Liver (tissue), 9 donors: ENCODE data around the gene FBXL4. TPM values are rescaled to one million over a fixed set of nuclear protein-coding genes. Genes with fewer than 3 reads are reported as not detected.

Source experiments
- DNase-seq: peaks from one replicate; pipeline ENCODE4 v3.0.0-alpha.2; 2017; ENCODE audit warnings: low spot score
- H3K27ac ChIP-seq, 2 donors: one replicate each; pipeline ENCODE4 v1.7.0; 2013; ENCODE audit warnings: inconsistent platforms in 2 of 2, low read length in 2 of 2, control low read depth in 1 of 2, low read depth in 1 of 2, mild to moderate bottlenecking in 1 of 2
- H3K27me3 ChIP-seq, 4 donors: one replicate each; pipeline versions ENCODE4 v1.6.1 to v1.7.0; 2013; ENCODE audit warnings: low read length in 3 of 4, inconsistent platforms in 1 of 4, mild to moderate bottlenecking in 1 of 4, moderate library complexity in 1 of 4; ENCODE audit not compliant: control insufficient read depth in 4 of 4, insufficient read depth in 4 of 4
- H3K36me3 ChIP-seq, 4 donors: one replicate each; pipeline versions ENCODE4 v1.6.1 to v1.7.0; 2013; ENCODE audit warnings: low read length in 3 of 4, mild to moderate bottlenecking in 3 of 4, low read depth in 1 of 4, moderate library complexity in 1 of 4; ENCODE audit not compliant: control insufficient read depth in 4 of 4, insufficient read depth in 3 of 4
- H3K4me1 ChIP-seq, 4 donors: one replicate each; pipeline versions ENCODE4 v1.6.1 to v1.7.0; 2013; ENCODE audit warnings: low read length in 3 of 4, mild to moderate bottlenecking in 3 of 4, moderate library complexity in 1 of 4; ENCODE audit not compliant: control insufficient read depth in 4 of 4, insufficient read depth in 4 of 4
- H3K4me3 ChIP-seq, 3 donors: one replicate each; pipeline versions ENCODE4 v1.6.1 to v1.7.0; 2013; ENCODE audit warnings: low read length in 3 of 3, control low read depth in 1 of 3, low read depth in 1 of 3, mild to moderate bottlenecking in 1 of 3
- H3K9ac ChIP-seq, 2 donors: one replicate each; pipeline ENCODE4 v1.7.0; 2013; ENCODE audit warnings: low read length in 2 of 2, mild to moderate bottlenecking in 2 of 2, moderate library complexity in 2 of 2, control low read depth in 1 of 2, low read depth in 1 of 2
- H3K9me3 ChIP-seq, 4 donors: one replicate each; pipeline versions ENCODE4 v1.6.1 to v1.7.0; 2013; ENCODE audit warnings: low read length in 3 of 4; ENCODE audit not compliant: control insufficient read depth in 4 of 4
- ATF3 ChIP-seq: IDR thresholded peaks from 2 replicates; pipeline ENCODE4 v1.6.1; 2016; ENCODE audit warnings: antibody characterized with exemption
- CTCF ChIP-seq: fragments of 150-350 bp; IDR thresholded peaks from 2 replicates; pipeline ENCODE4 v1.5.1; 2017; ENCODE audit warnings: improper control_type of control experiment, low read depth, low read length; ENCODE audit not compliant: missing input control
- EGR1 ChIP-seq, 2 donors: IDR thresholded peaks; 2 replicates each; pipeline ENCODE4 v1.6.1; 2016 to 2018; ENCODE audit warnings: antibody characterized with exemption in 2 of 2, low read depth in 2 of 2
- FOXA2 ChIP-seq: IDR thresholded peaks from 2 replicates; pipeline ENCODE4 v1.6.1; 2016; ENCODE audit warnings: antibody characterized with exemption
- GABPA ChIP-seq, 2 donors: IDR thresholded peaks in 1 of 2; conservative IDR thresholded peaks in 1 of 2; 2 replicates each; pipeline ENCODE4 v1.6.1; 2016; ENCODE audit warnings: antibody characterized with exemption in 2 of 2, mild to moderate bottlenecking in 1 of 2, moderate library complexity in 1 of 2
- HNF4A ChIP-seq, 2 donors: conservative IDR thresholded peaks; 2 replicates each; pipeline ENCODE4 v1.6.1; 2016; ENCODE audit warnings: antibody characterized with exemption in 2 of 2, mild to moderate bottlenecking in 2 of 2
- HNF4G ChIP-seq: IDR thresholded peaks from 2 replicates; pipeline ENCODE4 v1.6.1; 2016; ENCODE audit warnings: antibody characterized with exemption
- JUND ChIP-seq, 2 donors: IDR thresholded peaks; 2 replicates each; pipeline ENCODE4 v1.6.1; 2016; ENCODE audit warnings: antibody characterized with exemption in 2 of 2
- NR2F2 ChIP-seq: IDR thresholded peaks from 2 replicates; pipeline ENCODE4 v1.6.1; 2016; ENCODE audit warnings: antibody characterized with exemption
- RAD21 ChIP-seq, 2 donors: IDR thresholded peaks; 2 replicates each; pipeline ENCODE4 v1.6.1; 2016; ENCODE audit warnings: antibody characterized with exemption in 2 of 2, mild to moderate bottlenecking in 2 of 2
- REST ChIP-seq: IDR thresholded peaks from 2 replicates; pipeline ENCODE4 v1.6.1; 2016; ENCODE audit warnings: antibody characterized with exemption, mild to moderate bottlenecking
- RXRA ChIP-seq, 2 donors: IDR thresholded peaks; 2 replicates each; pipeline ENCODE4 v1.6.1; 2017 to 2018; ENCODE audit warnings: antibody characterized with exemption in 2 of 2, mild to moderate bottlenecking in 1 of 2
- SP1 ChIP-seq: IDR thresholded peaks from 2 replicates; pipeline ENCODE4 v1.6.1; 2018; ENCODE audit warnings: antibody characterized with exemption, mild to moderate bottlenecking
- YY1 ChIP-seq: IDR thresholded peaks from 2 replicates; pipeline ENCODE4 v1.6.1; 2016; ENCODE audit warnings: antibody characterized with exemption, mild to moderate bottlenecking
- ZBTB33 ChIP-seq: IDR thresholded peaks from 2 replicates; pipeline ENCODE4 v1.6.1; 2016; ENCODE audit warnings: antibody characterized with exemption
- WGBS: extraction: QIAGEN DNeasy Blood & Tissue Kit; methylation state at CpG from one replicate; pipeline ENCODE4 v1.1.7; 2013; 5-methylcytosine and 5-hydroxymethylcytosine counted together
- polyA plus RNA-seq, 2 donors: library from polyadenylated mRNA; stranded (reverse) in 1 of 2; unstranded in 1 of 2; fragments of 200-250 nt in 1 of 2; fragments of >200 nt in 1 of 2; fragmentation: Nextera tagmentation in 1 of 2; extraction: Ambion mirVana in 1 of 2; gene quantifications; one replicate each; pipeline versions ENCODE4 v1.2.1 to v1.2.3, GENCODE V29; 2013 to 2015
- total RNA-seq, 2 donors: library from RNA; depleted of rRNA; stranded (reverse); fragments of >200 nt; gene quantifications; one replicate each; pipeline ENCODE4 v1.2.3, GENCODE V29; 2014
- donor health status: healthy.
- donor health status: healthy.
- donor health status: healthy.
- donor health status: healthy.
- donor health status: healthy.

FBXL4 gene
- total and polyA plus RNA-seq, 4 donors: 4.1 to 18.8 (median 14.0) TPM

- TF ChIP-seq CTCF (no peak), HNF4A (conservative IDR thresholded peaks at IDR 0.05) (no peak), HNF4G (no peak), FOXA2 (no peak), GABPA (IDR thresholded peaks at IDR 0.05 in 1 of 2, conservative IDR thresholded peaks at IDR 0.05 in 1 of 2) (no peak), JUND (IDR thresholded peaks at IDR 0.05) (no peak)
Observed at GRCh38 chr6:98836025-98836961, 111.5 kb downstream of the FBXL4 start (continued).

GRCh38 chr6:98835149-98836024 is 112.4 kb downstream of the FBXL4 start:
- TF ChIP-seq EGR1 (IDR thresholded peaks at IDR 0.05; ENCODE audit: low read depth in 2 of 2) (no peak), RAD21 (IDR thresholded peaks at IDR 0.05) (no peak), JUND (IDR thresholded peaks at IDR 0.05) (no peak), NR2F2 (no peak), RXRA (IDR thresholded peaks at IDR 0.05) (no peak), ZBTB33 (no peak), HNF4G (no peak), ATF3 (no peak), SP1 (no peak), CTCF (no peak), YY1 (no peak), REST (no peak)
- Histone ChIP-seq H3K9ac (no peak overlapping the region), H3K4me3 (peak overlapping the region in 1 of 3 donors; percentile 63), H3K27ac (no peak overlapping the region), H3K4me1 (peaks cover 27 to 43% (median 39%) of the 10 kb centered on the region in 4 donors), H3K27me3 (peaks cover 0 to 44% (median 22%) of the 10 kb centered on the region in 4 donors), H3K9me3 (peaks cover 0 to 2% (median 0%) of the 10 kb centered on the region in 4 donors), H3K36me3 (no peaks in the 10 kb centered on the region)
- no peak for DNase-seq
- WGBS: 3% methylated on average over 76 of the region's 76 CpGs
